GM18502 (cell line): ENCODE data around the gene SPATA4.
A peak's percentile ranks its signal among the peaks of the same experiment; 100 is the strongest.

ENCODE experiments used
- ATAC-seq: cut with Tn5 transposase; IDR thresholded peaks from one replicate; pipeline ENCODE4 v1.9.1; 2021; ENCODE audit warnings: mild to moderate bottlenecking; ENCODE audit not compliant: unreplicated experiment, poor library complexity

SPATA4 gene

DNA sequence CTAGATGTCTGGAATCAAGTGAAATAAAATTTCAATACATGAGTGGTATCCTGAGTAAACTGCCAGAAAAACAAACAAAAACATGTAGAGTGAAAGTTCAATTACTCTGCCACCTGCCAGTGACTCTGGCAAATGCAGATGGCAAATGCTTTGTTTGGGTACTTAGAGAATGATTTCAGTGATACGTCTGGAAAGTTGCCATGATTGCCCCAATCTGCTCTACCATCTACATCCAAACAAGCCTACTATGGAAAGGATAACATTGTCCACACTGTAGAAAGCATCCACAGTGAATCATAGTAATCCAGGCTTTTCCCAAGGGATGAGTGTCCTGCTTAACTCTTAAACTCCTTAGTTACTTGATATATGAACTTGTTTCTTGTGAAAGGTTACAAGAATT lies 3.4 kb downstream of the SPATA4 start:
- ATAC-seq = no peak

DNA sequence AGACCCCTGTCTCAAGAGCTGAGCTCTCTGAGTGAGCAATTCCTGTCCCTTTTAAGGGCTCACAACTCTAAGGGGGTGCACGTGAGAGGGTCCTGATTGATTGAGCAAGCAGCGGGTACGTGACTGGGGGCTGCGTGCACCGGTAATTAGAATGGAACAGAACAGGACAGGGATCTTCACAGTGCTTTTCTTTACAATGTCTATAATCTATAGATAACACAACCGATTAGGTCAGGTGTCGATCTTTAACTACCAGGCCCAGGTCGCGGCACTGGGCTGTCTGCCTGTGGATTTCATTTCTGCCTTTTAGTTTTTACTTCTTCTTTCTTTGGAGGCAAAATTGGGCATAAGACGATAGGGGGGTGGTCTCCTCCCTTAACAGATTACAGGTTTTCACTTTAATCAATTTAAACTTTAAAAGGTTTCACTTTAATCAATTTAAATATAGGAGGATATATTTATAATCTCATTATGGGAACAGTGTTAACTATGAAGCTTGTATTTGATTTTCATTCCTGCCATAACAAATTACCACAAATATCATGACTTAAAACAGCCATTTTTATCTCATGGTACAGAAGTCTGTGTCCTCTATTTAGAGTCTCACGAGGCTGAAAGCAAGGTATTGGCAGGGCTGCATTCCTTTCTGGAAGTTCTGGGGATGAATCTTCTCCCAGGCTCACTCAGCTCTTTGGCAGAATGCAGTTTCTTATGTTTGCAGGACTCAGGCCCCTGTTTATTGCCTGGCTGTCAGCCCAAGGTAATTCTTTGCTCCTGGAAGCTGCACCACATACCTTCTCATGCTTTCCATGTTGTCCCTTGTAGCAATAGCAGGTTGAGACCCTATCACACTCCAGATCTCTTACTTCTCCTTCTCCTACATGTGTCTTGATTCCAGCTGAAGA lies 5.2 kb downstream of the SPATA4 start:
- ATAC-seq = no peak

DNA sequence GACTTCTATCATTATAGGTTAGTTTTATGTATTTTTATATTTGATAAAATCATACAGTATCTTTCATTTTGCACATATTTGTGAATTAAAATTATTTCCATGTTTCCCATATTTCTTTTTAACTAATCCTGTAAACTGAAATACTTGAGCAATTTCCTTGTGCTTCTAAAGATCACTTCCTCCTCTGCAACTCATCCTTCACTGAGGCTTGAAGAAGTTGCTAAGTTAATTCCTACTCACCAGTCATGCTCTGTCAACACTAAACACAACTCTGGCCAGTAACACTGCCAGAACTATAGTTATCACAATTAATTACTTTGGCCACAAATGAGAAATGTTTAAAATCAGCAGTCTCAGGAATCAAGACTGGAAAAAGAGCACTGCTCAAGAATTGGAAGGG lies 6.7 kb downstream of the SPATA4 start:
- ATAC-seq = no peak

DNA sequence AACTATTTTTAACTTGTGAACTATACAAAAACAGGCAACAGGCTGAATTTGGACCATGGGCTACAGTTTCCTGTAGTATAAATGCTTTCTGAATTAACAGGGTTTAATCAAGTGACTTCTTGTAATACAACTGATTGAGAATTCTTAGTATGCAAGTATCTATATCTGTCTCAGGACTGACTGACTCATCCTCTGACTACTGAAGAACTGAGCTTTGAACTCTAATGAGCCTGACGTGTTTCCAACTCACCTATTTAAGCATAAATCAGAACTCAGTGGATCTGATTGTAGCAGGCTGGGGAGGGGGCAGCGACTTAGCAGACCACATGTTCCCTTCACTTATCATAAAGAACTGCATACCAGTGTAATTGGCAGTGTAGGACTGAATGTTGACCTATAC lies 7.8 kb downstream of the SPATA4 start:
- no peak for ATAC-seq

DNA sequence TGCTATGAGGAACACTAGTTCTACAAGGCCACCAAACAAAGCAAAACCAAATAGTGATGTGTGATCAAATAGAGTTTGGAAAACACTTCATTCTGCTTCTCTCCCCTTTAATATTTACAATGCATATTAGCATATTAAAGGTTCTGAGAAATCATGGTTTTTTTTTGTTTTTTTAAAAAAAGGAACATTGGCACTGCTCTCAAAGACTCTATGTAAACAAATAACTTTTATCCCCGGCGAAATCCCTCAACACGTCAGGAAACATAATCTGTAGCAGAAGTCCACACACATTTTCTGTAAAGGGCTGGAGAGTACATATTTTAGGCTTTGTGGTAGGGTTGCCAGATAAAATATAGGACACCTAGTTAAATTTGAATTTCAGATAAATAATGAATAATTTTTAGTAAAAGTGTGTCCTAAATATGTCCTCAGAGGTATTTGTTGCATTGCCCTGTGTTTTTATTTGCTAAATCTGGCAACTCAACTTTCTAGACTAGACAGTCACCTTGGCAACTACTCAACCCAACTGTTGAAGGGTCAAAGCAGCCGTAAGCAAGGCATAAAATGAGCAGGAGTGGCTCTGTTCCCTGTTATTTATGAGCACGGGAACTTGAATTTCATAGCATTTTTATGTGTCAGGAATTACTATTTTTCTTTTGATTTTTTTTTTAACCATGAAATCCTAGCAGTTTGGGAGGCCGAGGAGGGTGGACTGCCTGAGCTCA lies 8.6 kb downstream of the SPATA4 start:
- no peak for ATAC-seq

DNA sequence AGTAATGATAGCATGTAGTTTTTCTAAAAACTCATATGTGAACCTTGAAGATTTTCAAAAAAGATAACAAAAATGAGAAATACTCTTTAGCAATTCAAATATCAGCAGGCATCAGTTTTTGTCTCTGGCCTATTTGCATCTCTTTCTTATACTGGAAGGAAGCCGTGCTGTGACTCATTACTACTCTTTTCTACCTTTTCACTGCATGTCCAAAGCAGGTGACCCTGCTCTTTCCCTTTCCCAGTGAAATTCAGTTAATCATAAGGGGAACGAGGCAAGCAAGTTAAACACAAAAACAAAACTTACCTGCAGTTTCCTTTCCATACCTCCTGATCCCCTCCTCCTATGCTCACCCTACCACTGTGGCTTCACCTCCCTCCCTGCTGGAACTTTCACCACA lies 9.3 kb downstream of the SPATA4 start:
- ATAC-seq = peak; percentile 59

DNA sequence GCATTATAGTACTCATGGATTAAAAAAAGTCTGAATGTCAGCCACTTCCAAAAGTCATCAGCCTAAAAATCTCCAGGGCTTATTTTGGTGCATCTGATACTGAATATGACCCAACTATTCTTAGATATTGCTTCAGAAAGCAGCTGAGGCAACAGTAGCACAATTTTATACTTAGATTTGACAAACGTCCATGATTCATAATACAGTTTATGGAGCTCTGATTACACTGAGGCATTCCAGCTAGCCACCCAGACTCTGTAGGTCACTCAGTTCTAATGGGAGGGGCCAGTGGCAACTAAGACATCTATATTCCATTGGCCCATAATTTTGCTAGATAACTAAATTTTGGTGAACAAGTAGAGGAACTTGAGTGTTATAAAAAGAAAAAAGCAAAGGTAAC lies 10.3 kb downstream of the SPATA4 start:
- ATAC-seq = no peak

DNA sequence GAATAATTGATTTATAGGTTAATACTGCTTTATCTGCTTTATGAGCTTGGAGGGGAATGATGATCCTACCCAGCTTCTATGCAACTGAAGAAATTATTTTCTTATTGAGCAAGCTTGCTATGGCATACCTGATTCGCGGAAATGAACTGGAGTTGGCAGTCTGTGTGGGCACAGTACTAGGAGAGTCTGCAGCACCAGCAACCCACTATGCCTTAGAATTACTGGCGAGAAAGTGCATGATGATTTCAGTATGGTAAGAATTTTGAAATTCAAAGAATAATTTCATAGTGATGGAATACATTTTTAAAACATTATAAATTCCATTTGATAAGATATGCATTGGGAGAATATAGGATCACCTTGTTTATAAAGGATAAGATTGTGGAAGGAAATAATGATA lies 32.3 kb downstream of the SPATA4 start:
- no peak for ATAC-seq

DNA sequence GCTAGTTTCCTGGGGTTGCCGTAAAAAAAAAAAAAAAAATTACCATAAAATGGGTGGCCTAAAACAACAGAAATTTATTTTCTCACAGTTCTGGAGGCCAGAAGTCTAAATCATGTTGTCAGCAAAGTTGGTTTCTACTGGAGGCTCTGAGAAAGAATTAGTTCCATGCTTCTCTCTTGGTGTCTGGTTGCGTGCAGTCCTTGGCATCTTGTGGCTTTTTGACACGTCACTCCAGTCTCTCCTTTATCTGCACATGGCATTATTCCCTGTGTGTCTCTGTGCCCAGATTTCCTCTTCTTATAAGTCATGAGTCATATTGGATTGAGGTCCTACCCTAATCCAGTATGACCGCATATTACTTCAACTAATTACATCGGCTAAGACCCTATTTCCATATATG lies 38.7 kb downstream of the SPATA4 start:
- no peak for ATAC-seq

DNA sequence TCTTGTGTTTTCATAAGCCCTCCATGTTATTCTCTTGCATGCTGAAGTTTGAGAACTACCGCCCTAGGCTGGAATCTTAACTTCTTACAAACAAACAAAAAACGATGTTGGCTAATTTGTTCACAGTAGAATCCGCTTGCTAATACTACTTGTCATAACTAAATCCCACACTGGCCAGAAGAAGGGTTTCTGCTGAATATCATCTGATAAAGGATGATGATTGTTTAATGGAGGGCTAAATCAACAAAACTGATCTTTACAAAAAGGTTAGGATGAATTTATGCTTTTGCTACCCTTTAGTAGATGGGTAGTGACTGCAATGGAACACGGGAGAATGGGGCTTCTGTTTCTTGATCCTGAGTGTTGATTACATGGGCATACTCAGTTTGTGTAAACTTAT lies 42.3 kb downstream of the SPATA4 start:
- no peak for ATAC-seq

DNA sequence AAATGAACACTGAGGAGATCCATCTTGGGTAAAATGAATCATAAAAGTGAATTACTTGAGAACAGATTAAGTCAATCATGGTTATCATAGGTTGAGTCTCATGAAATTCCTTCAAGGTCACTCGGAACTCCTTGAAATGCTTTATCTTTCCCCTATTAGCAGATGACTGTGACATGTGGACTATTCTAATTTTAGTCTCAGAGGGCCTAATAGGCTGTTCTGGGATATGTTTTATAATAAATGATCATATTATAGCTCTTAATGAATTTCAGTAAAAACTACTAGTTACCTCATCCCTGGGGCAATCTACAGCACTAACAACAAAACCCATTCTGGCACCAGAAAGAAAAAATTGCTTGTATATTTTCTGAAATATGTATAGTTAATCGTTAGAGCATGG lies 44.7 kb downstream of the SPATA4 start:
- ATAC-seq = no peak

DNA sequence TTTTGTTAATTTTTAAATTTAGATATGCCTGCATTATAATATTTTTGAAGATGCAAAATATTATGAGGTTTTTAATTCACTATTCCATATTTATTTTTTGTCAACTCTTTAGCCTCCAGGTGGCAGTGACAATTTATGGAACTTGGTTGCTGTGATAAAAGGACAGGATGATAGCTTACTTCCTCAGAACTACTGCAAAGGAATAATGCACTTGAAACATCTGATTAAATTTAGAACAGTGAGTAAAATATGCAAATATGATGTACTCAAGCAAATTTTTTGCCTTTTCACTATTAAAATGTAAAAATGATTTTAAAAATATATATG lies 45.1 kb downstream of the SPATA4 start:
- peak; percentile 61 for ATAC-seq

DNA sequence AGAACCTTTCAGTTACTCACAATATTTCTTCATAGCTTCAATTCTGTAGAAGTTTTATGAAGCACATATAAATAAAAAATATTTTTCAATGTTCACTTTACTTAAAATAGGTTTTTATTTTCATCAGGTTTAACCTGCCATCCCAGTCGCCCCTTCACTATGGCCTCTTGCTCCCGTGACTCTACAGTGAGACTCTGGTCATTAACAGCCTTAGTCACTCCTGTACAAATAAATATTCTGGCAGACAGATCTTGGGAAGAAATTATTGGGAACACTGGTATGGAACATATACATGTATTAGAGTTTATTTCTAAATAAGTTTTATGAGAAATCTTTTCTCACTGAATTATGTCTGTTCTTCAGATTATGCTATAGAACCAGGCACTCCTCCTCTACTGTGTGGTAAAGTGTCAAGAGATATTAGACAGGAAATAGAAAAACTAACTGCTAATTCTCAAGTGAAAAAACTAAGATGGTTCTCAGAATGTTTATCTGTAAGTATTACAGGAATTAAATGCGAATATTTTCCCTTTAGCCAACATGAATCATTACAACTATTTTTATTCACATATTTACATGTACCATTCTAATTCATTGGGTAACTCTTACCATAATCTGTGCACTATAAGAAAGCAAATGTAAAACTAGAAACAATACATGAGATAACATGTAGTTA lies 45.6 kb downstream of the SPATA4 start:
- no peak for ATAC-seq

DNA sequence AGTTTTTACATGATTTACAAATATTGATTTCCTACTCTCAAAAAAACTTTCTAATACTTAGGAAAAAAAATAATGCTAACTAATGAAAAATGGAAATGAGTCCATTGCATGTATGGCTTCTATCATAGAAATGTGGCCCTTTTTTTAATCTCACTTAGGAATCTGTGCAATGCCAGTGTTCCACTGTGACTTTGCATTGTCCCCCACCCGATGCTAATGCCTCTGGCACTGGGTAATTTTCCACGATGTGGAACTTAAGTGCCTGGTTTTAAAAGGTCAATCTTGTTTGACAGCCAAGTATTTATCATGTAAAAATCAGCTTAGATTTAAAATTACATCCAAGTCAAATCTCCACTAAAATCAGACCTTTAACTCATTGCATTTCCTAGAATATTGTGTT lies 53.1 kb downstream of the SPATA4 start:
- ATAC-seq = no peak

DNA sequence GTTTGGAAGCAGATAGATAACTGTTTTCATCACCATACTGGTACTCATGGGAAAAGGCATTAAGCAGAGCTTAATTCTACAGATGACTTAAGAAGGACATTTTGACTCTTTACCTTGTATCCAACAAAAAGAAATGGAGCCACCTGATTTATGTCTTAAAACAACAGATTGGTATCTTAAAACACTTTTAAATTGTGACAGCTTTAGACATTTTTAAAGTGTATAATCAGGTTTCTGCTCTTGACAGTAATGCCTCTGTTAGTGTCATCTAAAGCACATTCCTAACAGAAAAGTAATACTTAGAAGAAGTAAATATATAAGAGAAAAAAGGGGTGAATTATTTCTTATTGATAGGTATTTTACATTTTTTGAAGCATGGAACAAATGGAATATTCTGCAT lies 55.9 kb downstream of the SPATA4 start:
- no peak for ATAC-seq

DNA sequence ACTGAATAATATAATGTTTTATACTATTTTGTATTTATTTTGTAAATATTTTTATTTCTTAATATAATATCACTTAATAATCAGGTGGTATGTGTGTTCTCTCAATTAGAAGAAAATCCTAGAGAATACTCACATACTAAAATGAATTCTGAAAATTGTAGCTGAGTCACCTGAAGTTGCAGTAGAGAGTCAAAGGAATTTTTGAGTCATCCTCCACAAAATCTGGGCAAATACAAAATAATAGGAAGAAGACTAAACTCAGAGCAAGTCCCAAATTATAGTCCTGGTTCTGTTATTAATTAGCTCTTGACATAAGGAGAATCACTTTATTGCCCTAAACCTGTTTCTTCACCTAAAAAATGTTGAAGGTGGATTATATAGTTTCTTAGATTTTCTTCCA lies 57.8 kb downstream of the SPATA4 start:
- ATAC-seq = no peak

DNA sequence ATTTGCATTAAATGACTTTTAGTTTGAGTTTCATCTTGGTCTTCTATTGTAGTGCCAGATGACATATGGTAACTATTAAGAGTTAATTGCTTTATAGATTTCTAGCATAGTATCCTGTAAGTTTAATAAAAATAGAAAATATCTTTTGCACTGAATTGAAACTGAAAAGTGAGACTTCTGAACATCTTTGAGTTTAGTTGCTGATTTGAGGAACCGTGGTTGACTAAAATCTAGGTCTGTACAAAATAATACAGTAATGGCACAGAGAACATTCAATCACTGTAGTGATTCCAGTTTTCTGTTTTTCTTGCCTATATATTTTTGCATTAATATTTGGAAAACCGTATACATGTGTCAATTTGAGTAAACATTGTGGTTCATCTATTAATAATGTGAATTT lies 60.7 kb downstream of the SPATA4 start:
- peak; percentile 63 for ATAC-seq
